SH-SY5Y (cell line): ENCODE measurements around the gene LMOD2.

Experiments used
- GATA2 ChIP-seq: IDR thresholded peaks from 2 replicates; pipeline ENCODE4 v1.6.1; 2011; ENCODE audit warnings: mild to moderate bottlenecking, low read depth, low read length
- GATA3 ChIP-seq: IDR thresholded peaks from 2 replicates; pipeline ENCODE4 v1.6.1; 2011; ENCODE audit warnings: low read depth, mild to moderate bottlenecking, low read length, moderate library complexity

The LMOD2 gene

GRCh38 chr7:123655614-123656013, at the start of gene LMOD2:
LMOD2 (plus strand) TSS chr7:123655866; CDS start chr7:123655964, 98 bp downstream.
- TF ChIP-seq GATA3 (no peak), GATA2 (no peak)

DNA sequence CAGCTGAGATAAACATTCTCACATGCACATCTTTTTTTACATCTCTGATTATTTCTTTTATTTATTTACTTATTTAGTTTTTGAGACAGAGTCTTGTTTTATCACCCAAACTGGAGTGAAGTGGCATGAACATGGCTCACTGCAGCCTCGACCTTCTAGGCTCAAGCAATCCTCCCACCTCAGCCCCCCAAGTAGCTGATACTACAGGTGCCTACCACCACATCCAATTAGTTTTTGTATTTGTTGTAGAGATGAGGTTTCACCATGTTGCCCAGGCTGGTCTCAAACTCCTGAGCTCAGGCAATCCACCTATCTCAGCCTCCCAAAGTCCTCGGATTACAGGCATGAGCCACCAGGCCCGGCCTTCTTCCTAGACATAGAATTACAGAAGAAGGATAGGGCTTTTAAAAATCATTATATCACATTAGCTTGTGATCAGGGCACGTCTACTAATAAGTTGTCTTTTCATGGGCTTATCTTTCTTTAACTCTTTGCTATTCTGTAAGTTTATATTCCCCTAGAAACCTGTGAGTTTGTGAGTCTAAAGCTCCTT, 48.2 kb upstream of the LMOD2 start:
- TF ChIP-seq GATA2 (no peak), GATA3 (no peak)

DNA sequence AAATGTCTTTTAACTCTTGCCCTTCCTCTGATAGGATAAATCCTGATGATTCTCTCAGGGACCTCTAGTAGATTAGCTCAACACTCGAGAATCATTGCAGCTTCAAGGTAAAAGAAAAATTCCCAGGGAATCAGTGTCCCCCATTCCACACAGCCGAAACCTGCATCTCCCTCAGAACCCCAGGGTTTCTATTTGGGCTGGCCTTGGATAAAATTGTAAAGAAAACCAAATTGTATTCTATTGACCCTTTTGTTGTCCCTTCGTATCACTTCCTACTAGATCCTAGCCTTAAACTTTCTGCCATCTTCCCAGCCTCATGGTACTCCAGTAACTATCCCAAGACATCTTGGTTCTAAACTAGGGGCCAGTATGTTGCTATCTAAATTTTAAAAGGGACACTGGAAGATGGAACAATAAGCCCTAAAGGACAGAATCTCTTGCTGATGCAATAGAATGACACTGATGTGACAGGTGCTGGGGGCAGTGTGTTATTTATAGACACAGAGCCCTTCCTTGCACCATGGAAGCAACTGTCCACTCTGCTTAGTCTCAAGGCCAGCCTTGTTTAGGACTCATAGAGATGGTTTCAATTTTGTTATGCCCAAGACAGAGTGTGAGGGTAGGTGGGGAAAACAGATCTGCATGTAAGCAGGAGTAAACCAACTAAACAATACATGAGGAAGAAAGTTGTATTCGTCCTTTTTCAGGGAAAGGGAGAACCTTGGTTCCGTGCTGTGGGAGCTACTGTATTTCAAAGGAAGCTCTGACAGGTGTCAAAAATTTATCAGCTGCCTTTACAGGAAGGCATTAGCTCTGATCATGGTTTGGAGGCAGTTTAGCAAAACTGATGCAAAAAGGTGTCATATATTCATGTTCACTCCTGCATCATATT, 46.4 kb upstream of the LMOD2 start:
- TF ChIP-seq GATA2 (no peak), GATA3 (no peak)

DNA sequence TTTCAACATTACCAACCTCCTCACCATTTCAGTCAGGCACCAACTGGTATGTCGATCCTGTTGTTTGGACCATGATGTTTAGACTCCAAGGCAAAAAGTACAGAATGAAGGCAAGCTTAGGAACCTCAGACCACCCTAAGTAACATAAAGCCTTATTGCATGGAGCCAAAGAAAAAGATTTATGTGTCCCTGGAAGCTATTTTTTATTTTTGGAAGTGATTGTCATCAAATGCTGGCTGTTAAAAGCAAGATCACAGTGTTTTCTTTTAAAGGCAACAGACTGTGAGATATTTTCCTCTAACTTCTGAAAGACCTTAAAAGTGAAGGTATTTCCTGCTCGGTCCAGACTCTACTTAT, 45.8 kb upstream of the LMOD2 start:
- TF ChIP-seq GATA2 (no peak), GATA3 (no peak)

- TF ChIP-seq GATA2 = no peak
- TF ChIP-seq GATA3 = no peak
These were observed 43.6 kb upstream of the LMOD2 start for GRCh38 chr7:123612024-123612423.

GRCh38 chr7:123615344-123615743, 40.3 kb upstream of the LMOD2 start:
- TF ChIP-seq GATA2 (no peak), GATA3 (no peak)

DNA sequence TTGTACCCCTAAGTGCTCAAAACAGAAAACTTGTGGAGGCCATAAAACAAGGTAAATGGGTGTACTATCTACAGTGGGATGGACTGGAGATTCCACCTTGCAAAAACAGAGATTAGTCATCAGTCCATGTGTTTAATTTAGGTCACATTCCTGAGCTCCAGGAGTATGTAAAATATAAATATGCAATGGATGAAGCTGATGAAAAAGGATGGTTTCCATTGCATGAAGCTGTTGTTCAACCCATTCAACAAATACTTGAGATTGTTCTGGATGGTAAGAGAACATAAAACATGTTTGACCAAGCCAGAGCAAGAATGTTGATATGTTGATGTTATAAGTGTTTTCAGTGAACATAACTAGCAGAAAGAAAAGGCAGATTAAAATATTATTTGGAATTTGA, 39.4 kb upstream of the LMOD2 start:
- TF ChIP-seq GATA3 = no peak
- no peak for TF ChIP-seq GATA2

DNA sequence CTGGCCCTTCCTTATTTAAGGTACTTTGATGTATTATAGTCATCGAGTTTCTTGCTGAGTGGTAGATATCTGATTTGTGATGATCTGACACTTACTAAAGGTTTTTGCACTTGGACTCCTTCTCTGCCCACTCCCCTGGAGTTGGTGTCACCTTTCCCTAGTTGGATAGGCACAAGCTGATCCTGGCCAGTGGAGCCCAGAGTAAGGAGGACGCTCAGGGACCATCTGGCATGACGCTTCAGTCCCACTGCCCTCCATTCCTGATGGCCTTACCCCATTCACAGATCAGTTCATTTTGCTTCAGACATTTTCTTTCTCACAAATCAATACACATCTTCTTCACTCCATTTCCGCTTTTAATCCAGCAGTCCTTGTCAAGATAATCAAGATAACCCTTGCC, 34.0 kb upstream of the LMOD2 start:
- TF ChIP-seq GATA2 (no peak), GATA3 (no peak)

DNA sequence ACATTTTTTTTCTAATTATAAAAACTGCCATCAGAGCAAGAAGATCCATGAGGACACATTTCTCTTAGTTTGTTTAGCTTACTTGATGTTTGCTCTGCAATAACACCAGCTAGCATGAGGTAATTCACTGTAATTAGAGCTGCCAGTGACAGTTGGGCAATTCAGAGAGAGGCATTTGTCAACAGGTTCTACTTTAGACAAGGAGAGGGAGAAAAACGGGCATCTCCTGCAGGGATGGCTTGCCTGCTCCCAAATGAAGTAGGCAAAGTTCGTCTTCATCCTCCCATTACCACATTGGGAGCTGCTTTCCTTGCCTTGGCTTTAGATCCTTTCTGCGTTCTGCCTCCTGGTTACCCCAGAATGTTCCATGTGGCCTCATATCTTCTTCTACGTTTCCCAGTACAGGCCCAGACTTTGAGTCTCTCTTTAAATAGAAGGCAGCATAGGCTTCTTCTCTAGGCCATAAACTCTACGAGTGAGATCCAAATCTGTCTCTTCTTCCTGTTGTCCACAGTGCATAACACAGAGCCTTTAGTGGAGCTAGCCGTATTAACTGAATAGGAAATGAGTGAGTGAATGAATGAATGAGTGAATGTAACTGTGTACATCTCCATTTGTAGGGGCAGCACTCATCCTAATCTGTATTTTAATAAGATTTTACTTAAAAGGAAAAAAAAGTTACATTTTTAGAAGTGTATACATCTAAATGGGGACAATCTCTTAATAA, 32.8 kb upstream of the LMOD2 start:
- TF ChIP-seq GATA3 (no peak), GATA2 (no peak)

DNA sequence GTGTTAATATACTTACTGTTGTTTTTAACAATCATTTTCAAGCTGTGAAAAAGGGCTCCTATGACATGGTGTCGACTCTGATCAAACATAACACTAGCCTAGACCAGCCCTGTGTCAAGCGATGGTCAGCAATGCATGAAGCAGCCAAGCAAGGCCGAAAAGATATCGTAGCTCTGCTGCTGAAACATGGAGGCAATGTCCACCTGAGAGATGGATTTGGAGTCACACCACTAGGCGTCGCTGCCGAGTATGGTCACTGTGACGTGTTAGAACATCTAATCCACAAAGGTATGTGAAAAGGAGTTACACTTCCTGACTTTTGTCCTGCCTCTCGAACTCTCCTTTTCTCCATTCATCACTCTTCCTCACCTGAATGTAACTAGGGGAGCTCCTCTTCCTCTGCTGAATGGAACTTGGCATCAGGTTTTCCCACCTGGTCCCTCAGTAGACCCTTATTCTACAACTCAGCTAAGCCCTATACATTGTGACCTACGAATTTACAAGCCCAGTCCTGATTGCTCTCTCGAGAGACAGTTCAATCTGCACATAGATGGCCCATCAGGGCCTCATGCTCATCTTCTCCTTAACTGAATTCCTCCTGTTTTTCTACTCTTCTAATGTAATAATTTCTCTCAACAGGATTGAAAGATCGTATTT, 31.0 kb upstream of the LMOD2 start:
- TF ChIP-seq GATA3 (no peak), GATA2 (no peak)

- TF ChIP-seq GATA2 (no peak), GATA3 (no peak)
These were observed 30.4 kb upstream of the LMOD2 start for GRCh38 chr7:123625254-123625653.

DNA sequence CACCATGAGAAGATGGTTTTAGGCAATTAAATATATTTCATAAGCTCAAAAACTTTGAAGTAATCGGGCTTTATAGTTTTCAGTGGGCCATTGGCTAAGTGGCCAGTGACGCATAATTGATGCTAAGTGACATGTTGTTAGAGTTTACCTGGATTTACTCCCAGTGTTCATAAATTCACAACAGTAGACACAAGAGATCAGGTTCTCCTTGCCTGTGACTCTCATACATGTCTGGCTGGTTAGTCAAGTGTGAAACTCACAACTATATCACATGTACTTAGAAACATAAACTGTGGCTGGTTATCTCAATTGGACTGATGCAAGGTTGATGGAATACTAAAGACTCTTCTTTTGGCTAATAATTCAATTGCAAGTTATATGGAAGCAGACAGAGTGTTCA, 27.8 kb upstream of the LMOD2 start:
- TF ChIP-seq GATA3 = no peak
- no peak for TF ChIP-seq GATA2

- TF ChIP-seq GATA2 (no peak), GATA3 (no peak)
These were observed 26.8 kb upstream of the LMOD2 start for GRCh38 chr7:123628829-123629228.

DNA sequence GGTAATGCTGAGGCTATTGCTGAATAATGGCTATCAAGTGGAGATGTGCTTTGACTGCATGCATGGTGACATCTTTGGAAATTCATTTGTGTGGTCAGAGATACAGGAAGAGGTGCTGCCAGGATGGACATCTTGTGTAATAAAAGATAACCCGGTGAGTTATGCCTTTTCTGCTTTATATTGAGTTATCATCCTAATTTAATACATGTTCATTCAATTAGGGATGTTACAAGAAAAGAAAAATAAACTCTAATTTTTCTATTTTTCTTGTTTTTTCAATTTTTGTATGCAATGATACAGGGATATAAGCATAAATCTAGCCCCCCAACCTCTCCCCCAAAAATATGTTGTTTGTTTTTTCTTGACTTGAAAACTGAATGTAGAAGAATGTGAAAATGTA, 26.4 kb upstream of the LMOD2 start:
- no peak for TF ChIP-seq GATA2
- no peak for TF ChIP-seq GATA3
